Gastroesophageal sphincter (tissue), 4 donors: ENCODE data around the gene AFTPH. TPM values are rescaled to one million over a fixed set of nuclear protein-coding genes. Genes with fewer than 3 reads are reported as not detected.

ENCODE experiments used
- ATAC-seq: fragments of 150-250 bp; one replicate; pipeline ENCODE4 v1.9.1; 2016; ENCODE audit warnings: mild to moderate bottlenecking, moderate library complexity
- H3K27ac ChIP-seq, 4 donors: fragments of 200-600 bp; sonication (generic) in 3 of 4; 1 replicate in 3 of 4; 2 replicates in 1 of 4; pipeline ENCODE4 v1.5.1; 2016 to 2019
- H3K27me3 ChIP-seq: fragments of 200-600 bp; sonication (generic); one replicate; pipeline ENCODE4 v1.5.1; 2019
- H3K36me3 ChIP-seq, 2 donors: fragments of 200-600 bp; sonication (generic); one replicate each; pipeline ENCODE4 v1.5.1; 2019; ENCODE audit warnings: control low read depth in 1 of 2
- H3K4me1 ChIP-seq, 3 donors: fragments of 200-600 bp; sonication (generic); 1 replicate in 2 of 3; 2 replicates in 1 of 3; pipeline ENCODE4 v1.5.1; 2016 to 2019; ENCODE audit warnings: control low read depth in 2 of 3
- H3K4me3 ChIP-seq, 2 donors: fragments of 200-600 bp; sonication (generic); one replicate each; pipeline ENCODE4 v1.5.1; 2019; ENCODE audit warnings: mild to moderate bottlenecking in 1 of 2, moderate library complexity in 1 of 2
- H3K9me3 ChIP-seq, 3 donors: fragments of 200-600 bp; sonication (generic); one replicate each; pipeline ENCODE4 v1.5.1; 2017 to 2019; ENCODE audit warnings: control low read depth in 2 of 3
- EP300 ChIP-seq: sonication (generic); formaldehyde crosslinking; IDR thresholded peaks from one replicate; pipeline ENCODE4 v1.6.1; 2017; ENCODE audit warnings: antibody characterized with exemption, mild to moderate bottlenecking
- POLR2A ChIP-seq, 2 donors: fragments of 450-650 bp; IDR thresholded peaks; one replicate each; pipeline ENCODE4 v1.6.1; 2017; ENCODE audit warnings: antibody characterized with exemption in 2 of 2, mild to moderate bottlenecking in 2 of 2, moderate library complexity in 1 of 2
- POLR2AphosphoS5 ChIP-seq: sonication (generic); formaldehyde crosslinking; IDR thresholded peaks from one replicate; pipeline ENCODE4 v1.6.1; 2017; ENCODE audit warnings: antibody characterized with exemption
- WGBS, 2 donors: methylation state at CpG; one replicate each; pipeline ENCODE4 v1.1.5; 2018; ENCODE audit warnings: low coverage in 1 of 2; 5-methylcytosine and 5-hydroxymethylcytosine counted together
- total RNA-seq, 4 donors: library from RNA; depleted of rRNA; stranded (reverse); fragments of >200 nt; gene quantifications; one replicate each; pipeline ENCODE4 v1.1.0, GENCODE V29; 2016
- TF ChIP-seq, protein P1 (sequence below), 4 experiments: fragments of 200-600 bp in 2 of 4; fragments of 450-650 bp in 2 of 4; sonication (generic) in 1 of 4; IDR thresholded peaks; one replicate each; pipeline ENCODE4 v1.5.1; 2017 to 2019; ENCODE audit warnings: antibody characterized with exemption in 4 of 4, mild to moderate bottlenecking in 2 of 4, moderate library complexity in 2 of 4

AFTPH gene
- total RNA-seq, 4 donors from 2014 or later, result 33.0 to 53.5 (median 41.6) TPM

GRCh38 chr2:64587561-64587960 is 63.4 kb downstream of the AFTPH start:
- no peaks in the 10 kb centered on the region for H3K27me3 ChIP-seq
- no peaks in the 10 kb centered on the region for H3K9me3 ChIP-seq
- no peak overlapping the region for H3K27ac ChIP-seq
- H3K36me3 ChIP-seq, result peaks cover 0 to 52% of the 10 kb centered on the region in 2 donors
- TF ChIP-seq EP300, result no peak
- TF ChIP-seq POLR2A (IDR thresholded peaks at IDR 0.05), result no peak
- TF ChIP-seq, protein P1, sequence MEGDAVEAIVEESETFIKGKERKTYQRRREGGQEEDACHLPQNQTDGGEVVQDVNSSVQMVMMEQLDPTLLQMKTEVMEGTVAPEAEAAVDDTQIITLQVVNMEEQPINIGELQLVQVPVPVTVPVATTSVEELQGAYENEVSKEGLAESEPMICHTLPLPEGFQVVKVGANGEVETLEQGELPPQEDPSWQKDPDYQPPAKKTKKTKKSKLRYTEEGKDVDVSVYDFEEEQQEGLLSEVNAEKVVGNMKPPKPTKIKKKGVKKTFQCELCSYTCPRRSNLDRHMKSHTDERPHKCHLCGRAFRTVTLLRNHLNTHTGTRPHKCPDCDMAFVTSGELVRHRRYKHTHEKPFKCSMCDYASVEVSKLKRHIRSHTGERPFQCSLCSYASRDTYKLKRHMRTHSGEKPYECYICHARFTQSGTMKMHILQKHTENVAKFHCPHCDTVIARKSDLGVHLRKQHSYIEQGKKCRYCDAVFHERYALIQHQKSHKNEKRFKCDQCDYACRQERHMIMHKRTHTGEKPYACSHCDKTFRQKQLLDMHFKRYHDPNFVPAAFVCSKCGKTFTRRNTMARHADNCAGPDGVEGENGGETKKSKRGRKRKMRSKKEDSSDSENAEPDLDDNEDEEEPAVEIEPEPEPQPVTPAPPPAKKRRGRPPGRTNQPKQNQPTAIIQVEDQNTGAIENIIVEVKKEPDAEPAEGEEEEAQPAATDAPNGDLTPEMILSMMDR (IDR thresholded peaks at IDR 0.05), result no peak
- TF ChIP-seq POLR2AphosphoS5, result no peak
- no peak overlapping the region for H3K4me3 ChIP-seq
- H3K4me1 ChIP-seq, result peaks cover 0 to 8% (median 0%) of the 10 kb centered on the region in 3 donors
- no peak for ATAC-seq

DNA sequence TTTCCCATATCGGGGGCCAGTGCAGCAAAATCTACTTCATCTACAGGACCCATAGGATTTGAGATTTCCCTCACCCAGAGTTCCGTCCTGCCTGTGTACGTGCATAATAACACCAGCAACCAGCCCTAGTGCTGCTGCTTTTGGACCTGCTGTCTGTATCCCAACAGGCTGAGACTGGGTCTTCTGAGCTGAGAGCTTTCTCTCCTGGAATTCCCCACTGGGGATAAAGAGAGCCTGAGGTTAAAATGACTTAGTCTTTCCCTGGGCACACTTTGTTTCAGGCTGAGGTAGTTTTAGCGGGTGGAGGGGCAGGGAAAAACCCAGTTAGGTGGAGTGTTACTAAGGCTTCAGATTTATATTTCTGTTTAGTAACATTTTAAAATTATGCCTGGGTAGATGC is 67.1 kb downstream of the AFTPH start:
- 77 to 88% methylated on average over 1 to 3 of the region's 4 CpGs for WGBS, 2 donors
- no peak overlapping the region for H3K27ac ChIP-seq
- no peak for ATAC-seq

GRCh38 chr2:64593035-64593655 is 69.0 kb downstream of the AFTPH start:
- Histone ChIP-seq H3K4me1 (no peaks in the 10 kb centered on the region), H3K4me3 (no peak overlapping the region), H3K27ac (no peak overlapping the region), H3K36me3 (peaks cover 0 to 40% of the 10 kb centered on the region in 2 donors), H3K27me3 (no peaks in the 10 kb centered on the region), H3K9me3 (no peaks in the 10 kb centered on the region)
- WGBS, 2 donors, result 67 to 93% methylated on average over 3 to 4 of the region's 4 CpGs
- TF ChIP-seq EP300, result no peak
- TF ChIP-seq POLR2AphosphoS5, result no peak
- TF ChIP-seq, protein P1 (IDR thresholded peaks at IDR 0.05), result no peak
- no peak for TF ChIP-seq POLR2A (IDR thresholded peaks at IDR 0.05)
- no peak for ATAC-seq

More for the DNA sequence above, 67.1 kb downstream of the AFTPH start:
- no peak overlapping the region for H3K4me3 ChIP-seq
- H3K4me1 ChIP-seq, result peaks cover 0 to 8% (median 0%) of the 10 kb centered on the region in 3 donors
- no peak for TF ChIP-seq POLR2A (IDR thresholded peaks at IDR 0.05)
- TF ChIP-seq, protein P1 (IDR thresholded peaks at IDR 0.05), result no peak
- no peak for TF ChIP-seq POLR2AphosphoS5
- TF ChIP-seq EP300, result no peak
- H3K9me3 ChIP-seq, result no peaks in the 10 kb centered on the region
- H3K36me3 ChIP-seq, result peaks cover 0 to 45% of the 10 kb centered on the region in 2 donors
- H3K27me3 ChIP-seq, result no peaks in the 10 kb centered on the region

- H3K4me1 ChIP-seq, result no peaks in the 10 kb centered on the region
- H3K27me3 ChIP-seq, result no peaks in the 10 kb centered on the region
- peaks cover 0 to 33% of the 10 kb centered on the region in 2 donors for H3K36me3 ChIP-seq
- H3K4me3 ChIP-seq, result no peak overlapping the region
- 56 to 59% methylated on average over 5 to 7 of the region's 7 CpGs for WGBS, 2 donors
- no peaks in the 10 kb centered on the region for H3K9me3 ChIP-seq
- H3K27ac ChIP-seq, result no peak overlapping the region
- no peak for TF ChIP-seq POLR2AphosphoS5
- no peak for TF ChIP-seq EP300
- TF ChIP-seq POLR2A (IDR thresholded peaks at IDR 0.05), result no peak
- TF ChIP-seq, protein P1 (IDR thresholded peaks at IDR 0.05), result no peak
- no peak for ATAC-seq
Measured at GRCh38 chr2:64594226-64594989, 70.3 kb downstream of the AFTPH start.
